A204.1 (cell line): ENCODE measurements around the gene RBM12.

ENCODE experiments used
- FAIRE-seq: peaks from 2 replicates; lab custom pipeline; 2012; peaks lifted over from hg19 to GRCh38; lab: Jason Lieb, UNC

The RBM12 gene

GRCh38 chr20:35653893-35654292 is 10.8 kb downstream of the RBM12 start:
- no peak for FAIRE-seq

GRCh38 chr20:35653430-35653734 is 11.3 kb downstream of the RBM12 start:
- no peak for FAIRE-seq

GRCh38 chr20:35652641-35653429 is 11.9 kb downstream of the RBM12 start:
- FAIRE-seq, result no peak

GRCh38 chr20:35651958-35652357 is 12.7 kb downstream of the RBM12 start:
- no peak for FAIRE-seq

GRCh38 chr20:35650632-35651031 is 14.1 kb downstream of the RBM12 start:
- FAIRE-seq, result no peak

- no peak for FAIRE-seq
Observed at GRCh38 chr20:35648836-35649235, 15.9 kb downstream of the RBM12 start.

GRCh38 chr20:35644806-35645205 is 19.9 kb downstream of the RBM12 start:
- FAIRE-seq, result no peak

- no peak for FAIRE-seq
Observed at GRCh38 chr20:35643045-35643444, 21.7 kb downstream of the RBM12 start.

- FAIRE-seq, result no peak
Observed at GRCh38 chr20:35641743-35642142, 23.0 kb downstream of the RBM12 start.

GRCh38 chr20:35640724-35641123 is 24.0 kb downstream of the RBM12 start:
- no peak for FAIRE-seq

- FAIRE-seq, result no peak
Observed at GRCh38 chr20:35638751-35639150, 25.9 kb downstream of the RBM12 start.

GRCh38 chr20:35637276-35637675 is 27.4 kb downstream of the RBM12 start:
- no peak for FAIRE-seq

GRCh38 chr20:35636095-35636494 is 28.6 kb downstream of the RBM12 start:
- no peak for FAIRE-seq

GRCh38 chr20:35635652-35636051 is 29.0 kb downstream of the RBM12 start:
- FAIRE-seq, result no peak

GRCh38 chr20:35632539-35633115 is 32.1 kb downstream of the RBM12 start:
- FAIRE-seq, result no peak

- FAIRE-seq, result no peak
Observed at GRCh38 chr20:35630636-35631035, 34.1 kb downstream of the RBM12 start.

GRCh38 chr20:35629427-35630145 is 35.1 kb downstream of the RBM12 start:
- no peak for FAIRE-seq

- no peak for FAIRE-seq
Observed at GRCh38 chr20:35627121-35627520, 37.6 kb downstream of the RBM12 start.

GRCh38 chr20:35626386-35627001 is 38.2 kb downstream of the RBM12 start:
- FAIRE-seq, result no peak

- FAIRE-seq, result no peak
Observed at GRCh38 chr20:35625584-35626385, 38.9 kb downstream of the RBM12 start.

GRCh38 chr20:35621560-35621946 is 43.1 kb downstream of the RBM12 start:
- FAIRE-seq, result no peak

GRCh38 chr20:35620818-35621559 is 43.7 kb downstream of the RBM12 start:
- FAIRE-seq, result no peak
